Pulmonary artery endothelial cell (primary cell): ENCODE results near the gene SFT2D2. TPM values are rescaled to one million over a fixed set of nuclear protein-coding genes. Genes with fewer than 3 reads are reported as not detected.
A peak's percentile ranks its signal among the peaks of the same experiment; 100 is the strongest.

Experiments used
- DNase-seq: peaks from one replicate; pipeline ENCODE4 v3.0.0-alpha.2; 2011; ENCODE audit warnings: low read depth, low spot score
- total RNA-seq: library from RNA; depleted of rRNA; stranded (reverse); fragments of >200 nt; gene quantifications from 2 replicates; pipeline ENCODE4 v1.2.3, GENCODE V29; 2014

The SFT2D2 gene
- total RNA-seq, 1 donor from 2014 or later: 32.5 TPM

- DNase-seq: no peak
Measured at GRCh38 chr1:168265596-168265995, 39.8 kb downstream of the SFT2D2 start.

- DNase-seq: no peak
Measured at GRCh38 chr1:168266644-168267186, 40.9 kb downstream of the SFT2D2 start.

GRCh38 chr1:168271636-168272035 is 45.8 kb downstream of the SFT2D2 start:
- DNase-seq: no peak

- no peak for DNase-seq
Measured at GRCh38 chr1:168273575-168273974, 47.8 kb downstream of the SFT2D2 start.

GRCh38 chr1:168279253-168279652 is 53.4 kb downstream of the SFT2D2 start:
- DNase-seq: no peak

- DNase-seq: no peak
Measured at GRCh38 chr1:168280296-168280927, 54.6 kb downstream of the SFT2D2 start, which contains the start of gene TBX19. TBX19 (plus strand) TSS chr1:168280877; CDS start chr1:168281091, 214 bp downstream.

GRCh38 chr1:168281603-168282325 is 56.0 kb downstream of the SFT2D2 start:
- no peak for DNase-seq

- DNase-seq: no peak
Measured at GRCh38 chr1:168285521-168285790, 59.7 kb downstream of the SFT2D2 start.

GRCh38 chr1:168285971-168286927 is 60.4 kb downstream of the SFT2D2 start:
- no peak for DNase-seq

- peak; percentile 26 for DNase-seq
Measured at GRCh38 chr1:168287237-168287664, 61.4 kb downstream of the SFT2D2 start.

- DNase-seq: no peak
Measured at GRCh38 chr1:168288311-168289052, 62.7 kb downstream of the SFT2D2 start.

- DNase-seq: no peak
Measured at GRCh38 chr1:168291222-168291837, 65.5 kb downstream of the SFT2D2 start.

- DNase-seq: no peak
Measured at GRCh38 chr1:168293356-168293755, 67.6 kb downstream of the SFT2D2 start.

- no peak for DNase-seq
Measured at GRCh38 chr1:168295411-168296114, 69.8 kb downstream of the SFT2D2 start.

GRCh38 chr1:168297019-168297730 is 71.4 kb downstream of the SFT2D2 start:
- DNase-seq: no peak

GRCh38 chr1:168298446-168298845 is 72.6 kb downstream of the SFT2D2 start:
- DNase-seq: no peak

GRCh38 chr1:168300626-168301025 is 74.8 kb downstream of the SFT2D2 start:
- no peak for DNase-seq

- DNase-seq: no peak
Measured at GRCh38 chr1:168301664-168302320, 76.0 kb downstream of the SFT2D2 start.
